Dendritic cell treated with granulocyte-macrophage colony-stimulating factor and Interleukin-4, amounts not matched to agents 40 ng/mL and 50 ng/mL, for 4 days (primary cell): Measurements from ENCODE around the gene CAP1.
A peak's percentile ranks its signal among the peaks of the same experiment; 100 is the strongest.

Source experiments
- H3K27ac Mint-ChIP-seq: one replicate; pipeline ENCODE4 v1.8.0; 2022; ENCODE audit warnings: mild to moderate bottlenecking, mixed read lengths
- H3K27me3 Mint-ChIP-seq: one replicate; pipeline ENCODE4 v1.8.0; 2022; ENCODE audit warnings: mild to moderate bottlenecking, mixed read lengths
- H3K36me3 Mint-ChIP-seq: one replicate; pipeline ENCODE4 v1.8.0; 2022; ENCODE audit warnings: low read depth, mixed read lengths
- H3K4me1 Mint-ChIP-seq: one replicate; pipeline ENCODE4 v1.8.0; 2022; ENCODE audit warnings: low read depth, mixed read lengths
- H3K4me3 Mint-ChIP-seq: one replicate; pipeline ENCODE4 v1.8.0; 2022; ENCODE audit warnings: mild to moderate bottlenecking, moderate library complexity, mixed read lengths
- H3K9me3 Mint-ChIP-seq: one replicate; pipeline ENCODE4 v1.8.0; 2022; ENCODE audit warnings: mixed read lengths
- intact Hi-C: fragments of 100-400 bp; cut with micrococcal nuclease; formaldehyde crosslinking; loops from one replicate; pipeline ENCODE4 v1.15.0; 2022

CAP1 gene

GRCh38 chr1:40058097-40058452 lies 17.5 kb downstream of the CAP1 start:
- no peaks in the 10 kb centered on the region for H3K9me3 Mint-ChIP-seq
- H3K4me3 Mint-ChIP-seq: no peak overlapping the region
- peaks cover 89% of the 10 kb centered on the region for H3K4me1 Mint-ChIP-seq
- H3K36me3 Mint-ChIP-seq: peaks cover 97% of the 10 kb centered on the region
- H3K27ac Mint-ChIP-seq: peak overlapping the region; percentile 60
- intact Hi-C loops: no loop called here
- no peaks in the 10 kb centered on the region for H3K27me3 Mint-ChIP-seq

- Mint-ChIP-seq H3K27ac (peak overlapping the region; percentile 60), H3K27me3 (no peaks in the 10 kb centered on the region), H3K4me1 (peaks cover 89% of the 10 kb centered on the region), H3K9me3 (no peaks in the 10 kb centered on the region), H3K4me3 (no peak overlapping the region), H3K36me3 (peaks cover 97% of the 10 kb centered on the region)
- intact Hi-C loops: no loop called here
Observed at GRCh38 chr1:40058453-40059337, 18.2 kb downstream of the CAP1 start.

GRCh38 chr1:40059338-40059959 lies 18.9 kb downstream of the CAP1 start:
- Mint-ChIP-seq H3K4me3 (no peak overlapping the region), H3K36me3 (peaks cover 97% of the 10 kb centered on the region), H3K27ac (peak overlapping the region; percentile 27), H3K9me3 (no peaks in the 10 kb centered on the region), H3K4me1 (peaks cover 89% of the 10 kb centered on the region), H3K27me3 (no peaks in the 10 kb centered on the region)
- intact Hi-C loops: no loop called here

- Mint-ChIP-seq H3K27ac (peak overlapping the region; percentile 27), H3K4me1 (peaks cover 87% of the 10 kb centered on the region), H3K9me3 (no peaks in the 10 kb centered on the region), H3K4me3 (no peak overlapping the region), H3K27me3 (no peaks in the 10 kb centered on the region), H3K36me3 (peaks cover 97% of the 10 kb centered on the region)
- intact Hi-C loops: loop anchor here (1.0 kb wide), 1 partner anchor 9 kb away; no protein-coding TSS in a partner anchor
Observed at GRCh38 chr1:40059960-40060750, 19.6 kb downstream of the CAP1 start.

- peak overlapping the region; percentile 57 for H3K27ac Mint-ChIP-seq
- peaks cover 72% of the 10 kb centered on the region for H3K4me1 Mint-ChIP-seq
- no peaks in the 10 kb centered on the region for H3K27me3 Mint-ChIP-seq
- no peaks in the 10 kb centered on the region for H3K9me3 Mint-ChIP-seq
- intact Hi-C loops: no loop called here
- H3K36me3 Mint-ChIP-seq: peaks cover 100% of the 10 kb centered on the region
- H3K4me3 Mint-ChIP-seq: peak overlapping the region; percentile 45
Observed at GRCh38 chr1:40064797-40065499, 24.4 kb downstream of the CAP1 start.

GRCh38 chr1:40067023-40067422 lies 26.5 kb downstream of the CAP1 start:
- Mint-ChIP-seq H3K27ac (peak overlapping the region; percentile 57), H3K4me1 (peaks cover 63% of the 10 kb centered on the region), H3K9me3 (no peaks in the 10 kb centered on the region), H3K27me3 (no peaks in the 10 kb centered on the region), H3K36me3 (peaks cover 100% of the 10 kb centered on the region), H3K4me3 (no peak overlapping the region)
- intact Hi-C loops: no loop called here

GRCh38 chr1:40067851-40068250 lies 27.3 kb downstream of the CAP1 start:
- Mint-ChIP-seq H3K4me1 (peaks cover 60% of the 10 kb centered on the region), H3K4me3 (no peak overlapping the region), H3K27me3 (no peaks in the 10 kb centered on the region), H3K36me3 (peaks cover 100% of the 10 kb centered on the region), H3K9me3 (no peaks in the 10 kb centered on the region), H3K27ac (peak overlapping the region; percentile 57)
- intact Hi-C loops: no loop called here

- Mint-ChIP-seq H3K36me3 (peaks cover 97% of the 10 kb centered on the region), H3K27me3 (no peaks in the 10 kb centered on the region), H3K9me3 (no peaks in the 10 kb centered on the region), H3K27ac (peak overlapping the region; percentile 75), H3K4me3 (no peak overlapping the region), H3K4me1 (peaks cover 45% of the 10 kb centered on the region)
- intact Hi-C loops: no loop called here
Observed at GRCh38 chr1:40072142-40072541, 31.6 kb downstream of the CAP1 start.

- H3K36me3 Mint-ChIP-seq: peaks cover 97% of the 10 kb centered on the region
- peak overlapping the region; percentile 75 for H3K27ac Mint-ChIP-seq
- H3K4me1 Mint-ChIP-seq: peaks cover 43% of the 10 kb centered on the region
Observed at GRCh38 chr1:40073062-40073461, 32.5 kb downstream of the CAP1 start.

GRCh38 chr1:40075266-40075665 lies 34.7 kb downstream of the CAP1 start:
- intact Hi-C loops: loop anchor here (5.0 kb wide), 1 partner anchor 33 kb away; the partner anchor contains the start of gene CAP1
- Mint-ChIP-seq H3K4me3 (peak overlapping the region; percentile 59), H3K4me1 (peaks cover 64% of the 10 kb centered on the region), H3K36me3 (peaks cover 96% of the 10 kb centered on the region), H3K27ac (peak overlapping the region; percentile 75), H3K27me3 (no peaks in the 10 kb centered on the region), H3K9me3 (no peaks in the 10 kb centered on the region)

More at GRCh38 chr1:40073062-40073461, 32.5 kb downstream of the CAP1 start:
- no peaks in the 10 kb centered on the region for H3K27me3 Mint-ChIP-seq
- H3K9me3 Mint-ChIP-seq: no peaks in the 10 kb centered on the region
- H3K4me3 Mint-ChIP-seq: no peak overlapping the region
- intact Hi-C loops: no loop called here

- intact Hi-C loops: loop anchor here (5.0 kb wide), 1 partner anchor 35 kb away; the partner anchor contains the start of gene CAP1
- H3K4me1 Mint-ChIP-seq: peaks cover 74% of the 10 kb centered on the region
- peaks cover 96% of the 10 kb centered on the region for H3K36me3 Mint-ChIP-seq
- no peaks in the 10 kb centered on the region for H3K27me3 Mint-ChIP-seq
- peak overlapping the region; percentile 75 for H3K27ac Mint-ChIP-seq
- peak overlapping the region; percentile 65 for H3K4me3 Mint-ChIP-seq
- no peaks in the 10 kb centered on the region for H3K9me3 Mint-ChIP-seq
Observed at GRCh38 chr1:40076895-40077312, 36.4 kb downstream of the CAP1 start.

- Mint-ChIP-seq H3K27me3 (no peaks in the 10 kb centered on the region), H3K27ac (peak overlapping the region; percentile 75), H3K4me3 (no peak overlapping the region), H3K36me3 (peaks cover 92% of the 10 kb centered on the region), H3K4me1 (peaks cover 74% of the 10 kb centered on the region), H3K9me3 (no peaks in the 10 kb centered on the region)
- intact Hi-C loops: loop anchor here (5.0 kb wide), 1 partner anchor 36 kb away; the partner anchor contains the start of gene CAP1
Observed at GRCh38 chr1:40078512-40079333, 38.2 kb downstream of the CAP1 start.
